HG03378 (cell line): Measurements from ENCODE around the gene RBBP7.

Experiments used
- ATAC-seq: cut with Tn5 transposase; IDR thresholded peaks from one replicate; pipeline ENCODE4 v1.9.1; 2021; ENCODE audit warnings: mild to moderate bottlenecking, moderate library complexity; ENCODE audit not compliant: unreplicated experiment

RBBP7 gene

DNA sequence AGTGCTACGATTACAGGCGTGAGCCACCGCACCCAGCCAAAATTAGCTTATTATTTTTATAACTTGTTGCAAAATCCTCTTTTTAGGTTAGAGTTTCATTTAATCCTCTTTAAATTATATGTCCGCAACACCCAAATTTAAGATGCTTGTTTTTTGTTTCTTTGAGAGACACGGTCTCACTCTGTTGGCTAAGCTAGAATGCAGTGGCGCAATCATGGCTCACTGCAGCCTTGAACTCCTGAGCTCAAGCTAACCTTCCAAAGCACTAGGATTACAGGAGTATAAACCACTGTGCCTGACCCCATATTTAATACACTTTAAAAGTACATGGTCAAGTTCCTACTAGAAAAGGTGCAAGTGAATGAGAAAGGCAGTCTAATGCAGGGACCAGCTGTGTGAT is 2.2 kb downstream of the RBBP7 start:
- ATAC-seq, result no peak

DNA sequence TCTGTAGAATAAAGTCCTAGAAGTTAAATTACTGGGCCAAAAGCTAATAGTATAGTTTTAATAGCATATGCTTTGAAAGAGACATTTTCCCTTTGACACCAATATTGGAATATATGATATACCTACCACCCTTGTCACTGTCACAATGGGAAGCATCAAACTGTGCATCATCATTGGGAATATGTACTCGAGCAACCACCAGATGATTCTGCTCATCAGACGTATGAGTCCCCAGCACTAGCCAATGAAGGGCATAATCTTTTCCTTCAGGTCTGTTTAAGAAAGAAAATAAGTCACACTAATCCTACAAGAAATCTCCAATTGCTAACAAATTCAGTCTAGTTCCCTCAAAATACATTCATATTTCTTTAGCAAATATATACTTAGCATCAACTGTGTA is 7.3 kb downstream of the RBBP7 start:
- no peak for ATAC-seq

DNA sequence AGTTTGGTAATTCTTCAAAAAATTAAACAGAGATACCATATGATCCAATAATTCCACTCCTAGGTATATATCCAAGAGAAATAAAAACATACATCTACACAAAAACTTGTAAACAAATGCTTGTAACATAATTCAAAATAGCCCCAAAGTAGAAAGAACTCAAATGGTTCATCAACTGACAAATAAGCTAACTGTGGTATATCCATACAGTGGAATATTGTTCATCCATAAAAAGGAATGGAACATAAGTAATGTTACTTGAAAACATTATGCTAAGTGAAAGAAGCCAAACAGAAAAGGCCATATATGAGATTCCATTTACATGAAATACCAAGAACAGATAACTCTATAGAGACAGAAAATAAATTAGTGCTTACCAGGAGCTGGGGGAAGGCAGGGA is 13.4 kb downstream of the RBBP7 start:
- no peak for ATAC-seq

DNA sequence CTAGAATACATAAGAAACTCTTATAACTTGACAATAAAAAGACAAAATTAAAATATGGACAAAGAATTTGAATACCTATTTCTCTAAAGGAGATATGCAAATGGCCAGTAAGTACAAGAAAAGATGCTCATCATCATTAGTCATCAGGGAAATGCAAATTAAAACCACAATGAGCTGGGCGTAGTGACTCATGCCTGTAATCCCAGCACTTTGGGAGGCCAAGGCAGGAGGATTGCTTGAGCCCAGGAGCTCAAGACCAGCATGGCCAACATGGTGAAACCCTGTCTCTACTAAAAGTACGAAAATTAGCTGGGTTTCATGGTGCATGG is 14.1 kb downstream of the RBBP7 start:
- peak; percentile 57 for ATAC-seq

DNA sequence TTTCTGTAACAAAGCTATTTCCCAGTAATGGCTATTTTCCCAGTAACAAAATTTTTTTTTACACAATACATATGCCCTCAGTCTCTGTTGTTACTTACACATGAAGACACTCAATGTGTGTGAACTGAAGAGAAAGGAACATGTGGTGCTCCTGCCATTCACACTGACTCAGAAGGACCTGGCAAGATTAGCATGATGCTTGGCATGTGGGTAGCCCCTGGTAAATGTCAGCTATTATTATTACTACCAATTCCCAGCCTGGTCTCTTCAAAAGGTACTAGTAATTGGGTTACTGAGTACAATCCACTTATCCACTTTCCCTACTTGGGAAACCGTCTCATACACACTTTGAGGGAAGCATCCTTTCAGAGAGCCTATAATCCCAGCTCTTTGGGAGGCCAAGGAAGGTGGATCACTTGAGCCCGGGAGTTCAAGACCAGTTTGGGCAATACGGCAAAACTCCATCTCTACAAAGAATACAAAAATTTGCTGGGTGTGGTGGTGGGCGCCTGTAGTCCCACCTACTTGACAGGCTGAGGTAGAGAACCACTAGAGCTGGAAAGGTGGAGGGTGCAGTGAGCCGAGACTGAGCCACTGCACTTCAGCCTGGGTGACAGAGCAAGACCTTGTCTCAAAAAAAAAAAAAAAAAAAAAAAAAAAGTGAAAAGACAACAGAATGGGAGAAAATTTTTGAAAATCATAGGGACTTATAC is 14.6 kb downstream of the RBBP7 start:
- ATAC-seq, result peak; percentile 29

DNA sequence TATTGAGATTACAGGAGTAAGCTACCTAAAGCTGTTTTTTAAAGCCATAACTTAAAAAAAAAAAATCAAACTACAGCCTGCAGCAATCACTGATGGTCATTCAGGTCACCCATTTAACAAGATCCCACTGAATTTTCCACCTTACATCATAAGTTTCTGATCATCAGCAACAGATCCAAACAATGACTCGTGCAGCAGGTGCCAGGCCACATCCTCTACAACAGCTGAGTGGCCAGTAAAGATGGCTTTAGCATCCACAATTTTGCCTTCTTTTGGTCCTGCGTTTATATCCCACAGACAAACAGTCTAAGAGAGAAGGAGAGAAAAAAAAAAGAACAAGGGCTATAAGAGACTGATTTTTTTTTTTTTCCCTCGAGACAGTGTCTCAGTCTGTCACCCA is 16.6 kb downstream of the RBBP7 start:
- ATAC-seq, result no peak

DNA sequence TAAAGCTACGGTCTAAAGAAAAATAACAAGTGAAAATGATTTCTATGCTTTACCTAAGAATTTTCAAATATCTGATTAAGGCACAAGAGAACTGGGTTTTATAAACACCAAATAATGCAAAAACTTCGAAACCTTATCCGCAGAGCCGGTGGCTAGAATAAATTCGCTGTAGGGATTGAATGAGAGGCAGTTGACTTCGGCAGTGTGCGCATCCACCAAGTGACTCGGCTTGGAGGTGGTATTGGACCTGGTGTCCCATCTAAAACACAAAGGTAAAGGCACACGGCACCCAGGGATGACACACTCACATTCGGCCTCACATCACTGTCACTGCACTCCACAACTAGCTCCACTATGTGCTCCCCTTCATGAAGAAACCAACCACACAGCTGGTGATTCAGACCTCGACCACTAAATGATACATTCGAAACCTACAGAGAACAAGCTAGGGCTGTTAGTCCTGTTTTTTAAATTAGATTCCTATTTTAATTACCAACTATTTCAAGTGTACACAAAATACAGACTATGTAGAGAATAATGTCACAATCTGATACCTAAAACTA is 17.5 kb downstream of the RBBP7 start:
- ATAC-seq, result no peak

DNA sequence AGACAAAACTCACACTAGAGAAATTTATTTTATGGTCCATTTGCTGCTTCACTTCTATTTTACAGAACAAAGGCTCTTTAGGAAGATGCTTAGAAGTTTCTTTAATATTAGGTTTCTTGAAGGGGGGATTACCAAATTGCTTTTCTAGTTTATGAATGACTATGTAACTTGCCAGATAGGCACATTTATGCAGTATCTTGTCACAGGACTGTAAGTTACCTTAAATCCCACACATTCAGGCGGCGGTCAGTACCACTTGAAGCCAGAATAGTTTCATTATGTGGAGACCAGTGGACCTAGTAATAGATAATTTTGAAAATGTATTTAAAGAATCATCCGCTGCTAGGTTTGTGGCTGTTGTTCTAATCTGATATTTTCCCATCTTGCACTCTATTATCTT is 18.3 kb downstream of the RBBP7 start:
- ATAC-seq, result no peak

DNA sequence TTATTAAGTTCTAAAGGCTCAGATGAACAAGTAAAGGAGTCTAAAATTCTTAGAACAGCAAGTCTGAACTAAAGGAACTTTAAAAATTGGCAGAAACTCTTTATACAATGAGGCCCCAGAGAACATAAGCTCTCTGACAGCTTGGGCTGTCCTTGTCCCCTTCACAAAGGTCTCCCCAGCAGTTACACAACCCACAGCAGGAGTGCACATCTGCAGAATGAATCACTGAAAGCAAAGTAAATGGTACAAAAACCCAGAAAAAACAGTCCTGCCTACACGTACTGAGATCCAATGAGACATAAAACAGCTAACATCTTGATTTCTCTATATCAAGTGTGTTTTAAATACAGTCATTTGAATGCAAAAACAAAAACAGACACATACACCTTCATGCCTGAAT is 18.7 kb downstream of the RBBP7 start:
- ATAC-seq, result no peak

DNA sequence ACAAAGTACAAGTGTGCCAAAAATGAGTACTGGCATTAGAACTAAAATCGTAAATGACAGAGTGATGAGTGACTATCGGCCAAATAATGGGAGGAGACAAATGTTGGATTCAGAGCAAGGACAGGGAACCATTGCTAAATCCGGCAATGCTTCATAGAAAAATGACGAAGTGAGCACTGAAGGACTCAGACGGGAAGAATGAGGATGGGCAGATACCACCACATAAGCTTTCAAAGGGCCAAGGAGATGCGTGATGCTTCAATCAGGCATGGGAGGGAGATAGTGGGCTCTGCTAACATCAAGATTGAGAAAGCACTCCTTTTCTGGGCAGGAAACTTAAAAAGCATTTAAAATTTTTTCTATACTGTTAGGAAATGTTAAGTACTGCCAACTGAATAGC is 21.6 kb downstream of the RBBP7 start:
- no peak for ATAC-seq

DNA sequence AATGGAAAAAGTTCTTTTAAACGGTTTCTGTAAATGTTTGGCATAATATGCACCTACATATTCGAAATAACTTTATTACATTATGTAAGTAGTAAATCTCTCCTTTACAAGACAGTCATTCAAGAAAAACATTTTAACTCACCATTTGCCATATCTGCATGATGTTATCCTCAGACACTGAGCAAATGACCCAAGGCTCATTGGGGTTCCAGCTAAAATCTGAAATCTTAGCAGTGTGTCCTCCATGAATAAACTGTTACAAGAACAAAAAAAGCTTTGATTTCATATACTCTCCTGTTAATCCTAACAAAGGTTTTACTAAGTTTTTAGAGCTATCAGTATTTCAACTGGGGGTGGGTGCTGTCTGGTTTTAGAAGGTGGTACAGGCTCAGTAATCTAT is 24.5 kb downstream of the RBBP7 start:
- no peak for ATAC-seq

DNA sequence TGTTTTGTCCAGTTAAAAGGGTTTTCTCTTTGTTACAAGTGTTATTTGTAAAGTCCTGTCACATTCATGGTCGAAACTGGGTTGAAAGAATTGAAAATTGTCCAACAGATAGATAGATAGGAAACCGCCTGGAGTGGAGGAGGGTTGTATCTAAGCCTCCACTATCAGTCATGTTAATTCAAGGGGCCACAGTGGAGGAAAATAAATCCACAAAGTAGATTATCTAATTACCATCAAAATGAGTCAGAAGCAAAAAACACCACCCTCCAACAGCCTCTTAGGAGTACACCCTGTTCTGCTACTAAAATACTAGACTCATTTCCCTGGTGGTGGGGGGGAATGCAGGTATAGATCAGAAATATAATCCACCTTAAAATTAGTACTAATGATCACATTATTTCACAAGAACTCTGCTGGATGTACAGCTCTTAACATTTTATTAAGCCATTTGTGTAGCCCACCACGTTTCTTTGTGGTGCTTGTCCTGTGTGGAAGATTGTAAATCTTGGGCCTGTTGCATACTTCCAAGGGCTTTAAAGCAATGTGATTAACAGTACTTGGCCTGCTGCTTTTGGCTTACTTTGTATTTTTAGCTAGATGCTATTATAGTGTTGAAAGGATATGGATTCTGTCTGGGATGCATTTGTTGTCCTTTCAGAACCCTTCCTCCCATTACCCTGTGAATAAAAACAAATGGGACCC is 26.8 kb downstream of the RBBP7 start:
- ATAC-seq, result no peak

DNA sequence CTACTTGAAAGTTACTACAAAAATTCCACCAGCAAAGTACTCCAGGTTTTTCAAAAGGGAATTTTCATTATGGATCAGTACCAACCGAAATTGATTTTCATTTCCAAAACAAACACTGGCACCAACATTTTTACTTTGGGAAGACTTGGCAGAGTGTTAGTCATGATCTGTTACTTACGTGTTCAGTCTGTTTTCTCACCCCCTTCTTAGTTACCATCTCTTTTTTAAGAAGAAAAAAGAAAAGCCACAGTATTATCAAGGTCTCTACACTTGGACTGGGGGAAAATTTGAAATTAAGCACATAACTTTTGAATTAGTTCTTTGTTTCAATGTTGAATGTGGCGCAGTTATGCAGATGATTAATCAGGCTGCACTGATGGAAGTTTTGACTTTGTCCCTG is 27.5 kb downstream of the RBBP7 start:
- no peak for ATAC-seq

DNA sequence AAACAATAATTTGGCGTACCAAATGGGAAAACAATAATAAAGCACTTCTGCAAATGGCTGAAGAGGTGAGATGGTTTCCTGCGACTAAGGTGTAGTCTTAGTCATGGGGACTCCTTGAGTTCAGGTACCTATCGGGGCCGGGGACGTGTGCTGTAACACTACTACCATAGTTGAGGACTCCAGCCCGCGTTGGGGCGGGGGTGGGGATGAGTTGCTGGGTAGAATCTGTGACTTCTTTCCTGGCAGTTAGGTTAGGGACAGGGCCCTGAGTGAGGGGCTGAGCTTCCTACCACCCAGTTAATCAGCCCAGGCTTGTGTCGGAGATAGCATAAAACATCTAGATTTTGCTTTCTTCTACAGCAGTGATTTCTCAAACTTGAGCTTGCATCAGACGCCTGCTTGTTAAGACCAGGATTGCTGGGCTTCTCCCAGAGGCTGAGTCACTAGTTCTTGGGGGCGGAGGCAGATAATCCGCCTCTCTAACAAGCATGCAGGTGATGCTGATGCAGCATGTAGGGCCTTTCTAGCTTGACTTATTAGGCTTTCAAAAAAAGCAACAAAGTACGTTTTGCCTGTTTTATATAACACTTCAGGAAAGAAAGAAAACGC is 30.2 kb downstream of the RBBP7 start:
- ATAC-seq, result no peak

DNA sequence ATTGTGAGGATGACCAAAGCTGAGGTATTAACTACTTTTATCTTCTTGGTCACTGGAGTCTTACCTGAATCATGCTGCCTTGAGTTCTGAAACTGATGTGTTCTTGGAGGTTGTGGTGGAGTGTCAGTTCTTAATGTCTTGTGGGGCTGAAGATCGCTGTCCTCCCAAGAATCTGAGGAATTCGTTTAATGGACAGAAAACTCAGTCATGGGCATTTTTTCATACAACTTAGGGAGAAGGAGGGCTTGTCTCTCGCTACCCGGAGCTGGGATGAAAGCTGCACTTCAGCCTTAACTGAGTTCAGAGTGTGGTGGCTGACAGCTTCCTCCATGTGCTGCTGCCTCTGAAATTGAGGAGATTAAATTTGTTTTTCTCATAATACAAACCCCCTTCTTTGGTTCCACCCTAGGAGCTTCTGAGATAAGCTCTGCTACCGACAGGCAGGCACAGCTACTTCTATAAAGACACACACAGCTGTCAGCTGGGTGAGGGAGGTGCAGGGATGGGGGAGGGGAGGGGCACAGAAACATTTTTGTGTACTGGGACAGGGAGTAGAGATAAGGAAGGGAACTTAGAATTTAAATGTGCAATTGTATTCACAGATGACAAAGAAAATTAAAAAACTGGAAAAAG is 30.8 kb downstream of the RBBP7 start:
- no peak for ATAC-seq

DNA sequence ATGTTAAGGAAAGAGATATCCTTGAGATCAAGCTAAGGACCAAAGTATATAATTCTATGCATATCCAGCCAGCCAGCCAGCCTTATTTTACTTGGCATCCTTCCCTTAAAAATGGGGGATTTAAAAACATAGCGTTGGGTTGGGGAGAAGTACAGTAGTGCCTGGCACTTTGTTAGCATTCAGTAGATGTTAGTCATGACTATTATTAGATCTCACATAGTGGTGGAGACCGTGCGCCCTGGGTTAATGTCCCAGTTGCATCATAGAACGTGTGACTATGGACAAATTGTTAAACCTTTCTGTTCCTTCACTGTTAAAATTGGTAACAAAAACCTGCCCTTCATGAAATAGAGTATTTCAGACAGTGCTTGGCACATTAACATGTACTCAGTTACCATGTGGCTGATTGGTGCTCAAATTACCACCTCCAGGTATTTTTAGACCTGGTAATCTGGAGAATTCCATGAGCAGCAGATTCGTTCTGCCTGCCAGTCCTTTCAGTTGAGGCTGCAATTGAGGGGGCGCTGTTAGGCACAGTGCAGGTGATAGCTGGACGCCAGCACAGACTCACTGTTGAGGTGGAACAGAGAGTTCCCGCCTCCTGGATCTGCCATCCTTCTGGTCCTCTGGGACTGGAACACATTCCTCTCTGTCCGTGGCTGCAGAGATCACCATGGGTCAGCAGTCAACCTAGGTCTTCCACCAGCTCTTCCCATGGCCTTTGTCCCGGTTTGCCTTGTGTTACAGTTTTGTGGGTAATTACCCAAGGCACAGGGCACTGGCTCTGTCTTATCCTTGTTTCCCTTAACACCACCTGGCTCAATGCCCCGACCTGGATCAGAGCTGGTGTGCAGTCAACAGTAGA is 31.7 kb downstream of the RBBP7 start:
- no peak for ATAC-seq

DNA sequence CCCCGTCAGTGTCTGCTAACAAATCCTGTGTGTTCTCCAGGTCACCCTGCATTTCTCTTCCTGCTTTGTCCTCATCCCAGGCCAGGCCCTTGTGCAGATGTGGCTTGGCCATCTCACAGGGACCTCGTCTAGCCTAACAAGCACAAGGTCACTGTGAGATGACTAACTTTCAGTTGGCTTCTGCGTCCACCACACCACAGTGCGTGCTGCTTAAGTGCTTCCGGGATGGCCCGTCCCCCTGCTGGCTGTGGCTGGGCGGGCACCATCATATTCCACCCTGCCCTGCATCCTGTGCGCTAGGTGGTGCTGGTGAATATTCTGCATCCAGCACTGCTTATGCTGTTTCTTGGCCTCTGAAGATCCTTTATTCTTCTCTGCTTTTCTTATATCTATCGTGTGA is 33.8 kb downstream of the RBBP7 start:
- no peak for ATAC-seq

DNA sequence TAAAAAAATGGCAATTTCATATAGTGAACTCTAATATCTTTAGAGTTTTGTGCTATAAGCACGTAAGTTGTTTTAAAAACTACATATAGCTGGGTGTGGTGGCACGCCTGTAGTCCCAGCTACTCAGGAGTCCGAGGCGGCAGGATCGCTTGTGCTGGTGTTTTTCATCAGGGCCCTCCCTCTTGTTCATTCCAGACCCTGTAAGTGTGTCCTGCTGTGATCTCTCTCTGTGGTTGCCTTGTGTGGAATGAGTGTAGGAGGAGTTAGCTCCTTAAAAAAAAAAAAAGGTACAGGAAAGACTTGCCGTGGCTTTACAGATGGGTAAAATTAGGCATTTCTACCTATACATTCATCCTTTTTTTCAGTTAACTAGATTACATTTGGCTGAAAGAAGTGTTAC is 35.4 kb downstream of the RBBP7 start:
- no peak for ATAC-seq

DNA sequence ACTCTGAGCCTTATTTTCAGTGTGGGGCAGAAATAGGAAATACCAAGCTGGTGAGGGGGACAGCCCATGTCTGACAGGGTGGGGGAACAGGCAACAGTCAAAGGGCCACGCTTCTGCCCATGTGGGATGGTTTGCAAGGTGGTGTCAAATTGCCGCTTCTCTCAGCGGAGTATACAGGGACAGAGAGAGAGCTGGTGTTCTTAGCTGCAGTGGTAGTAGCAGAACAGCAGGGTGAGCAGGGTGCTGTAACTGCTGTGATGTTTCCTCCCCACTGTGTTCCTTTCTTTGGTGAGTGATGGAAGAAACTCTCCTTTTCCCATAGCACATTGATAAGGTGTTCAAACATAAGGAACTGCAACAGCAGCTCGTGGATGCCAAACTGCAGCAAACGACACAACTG is 37.9 kb downstream of the RBBP7 start:
- no peak for ATAC-seq

DNA sequence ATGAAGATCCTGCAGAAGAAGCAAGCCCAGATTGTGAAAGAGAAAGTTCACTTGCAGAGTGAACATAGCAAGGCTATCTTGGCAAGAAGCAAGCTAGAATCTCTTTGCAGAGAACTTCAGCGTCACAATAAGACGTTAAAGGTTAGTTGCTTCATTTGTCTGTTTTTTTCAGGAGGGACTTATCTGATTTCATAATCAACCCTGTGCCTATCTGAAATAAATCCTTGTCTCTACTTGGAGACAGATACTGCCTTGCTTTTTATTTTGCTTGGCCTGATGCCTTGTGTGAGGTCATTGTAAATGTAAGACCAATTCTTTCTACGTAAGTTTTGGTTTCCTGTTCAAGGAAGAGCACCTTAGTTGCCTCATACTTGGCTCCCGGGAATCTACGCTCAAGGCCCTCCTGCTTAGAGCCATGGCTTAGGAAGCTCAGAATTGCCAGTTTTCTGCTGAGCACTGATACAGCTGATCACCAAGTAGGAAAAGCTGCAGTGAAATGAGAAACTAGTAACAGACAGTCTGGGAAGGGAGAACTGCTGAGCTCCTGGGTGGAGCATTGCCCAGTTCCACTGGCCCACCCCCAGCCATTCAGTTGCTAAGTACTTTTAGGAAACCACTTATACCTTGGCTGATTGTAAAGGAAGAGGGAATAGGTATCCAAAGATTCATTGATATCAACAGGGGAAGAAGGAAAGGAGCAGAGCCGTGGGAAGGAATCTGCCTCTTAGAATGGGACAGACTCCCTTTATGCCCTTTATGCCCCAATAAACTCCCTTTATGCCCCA is 41.8 kb downstream of the RBBP7 start:
- no peak for ATAC-seq
